ENCODE data around the gene THSD4. TPM values are rescaled to one million over a fixed set of nuclear protein-coding genes. Genes with fewer than 3 reads are reported as not detected.
A peak's percentile ranks its signal among the peaks of the same experiment; 100 is the strongest.

Gene THSD4
- total RNA-seq, 1 donor from 2014 or later: 2.5 TPM

GRCh38 chr15:71781179-71781964, 666.1 kb downstream of the THSD4 start:
- H3K79me2 ChIP-seq (ENCODE audit: insufficient read depth, low read length): no peaks in the 10 kb centered on the region
- Mint-ChIP-seq H3K9me3 (ENCODE audit: unreplicated experiment) (no peaks in the 10 kb centered on the region), H3K4me3 (ENCODE audit: unreplicated experiment) (peak overlapping the region; percentile 28), H3K27ac (ENCODE audit: unreplicated experiment) (peak overlapping the region; percentile 83), H3K4me1 (ENCODE audit: low read depth, unreplicated experiment) (peaks cover 24% of the 10 kb centered on the region), H3K36me3 (ENCODE audit: low read depth, unreplicated experiment) (no peaks in the 10 kb centered on the region), H3K27me3 (ENCODE audit: low read depth, unreplicated experiment) (no peaks in the 10 kb centered on the region)
- H3K36me3 ChIP-seq (ENCODE audit: insufficient read depth, low read length): no peaks in the 10 kb centered on the region
- H3K4me2 ChIP-seq (ENCODE audit: low read length): peak overlapping the region; percentile 56
- no peak for FAIRE-seq
- H3K27ac ChIP-seq (ENCODE audit: low read depth, low read length): no peak overlapping the region
- peak overlapping the region; percentile 5 for H3K9ac ChIP-seq (ENCODE audit: low read length)
- no peaks in the 10 kb centered on the region for H3K9me3 ChIP-seq (ENCODE audit: insufficient read depth, low read depth, low read length)
- no peak overlapping the region for H3K4me3 ChIP-seq (ENCODE audit: insufficient read depth, low read depth, low read length)
- peak; percentile 56 for DNase-seq (ENCODE audit: low read depth)
- H3K4me1 ChIP-seq (ENCODE audit: insufficient read depth, low read length): peaks cover 16% of the 10 kb centered on the region
- TF ChIP-seq EZH2 (IDR thresholded peaks at IDR 0.05; ENCODE audit: insufficient read depth, low read length) (no peak), CTCF (IDR thresholded peaks at IDR 0.05; ENCODE audit: insufficient read depth, low read depth, low read length) (no peak)
- H3K27me3 ChIP-seq (ENCODE audit: insufficient read depth, low read length): no peaks in the 10 kb centered on the region
- no peaks in the 10 kb centered on the region for H4K20me1 ChIP-seq (ENCODE audit: insufficient read depth, low read length)
- H2AFZ ChIP-seq (ENCODE audit: low read depth, low read length): no peak overlapping the region

GRCh38 chr15:71781965-71782265, 666.6 kb downstream of the THSD4 start:
- no peak overlapping the region for H3K27ac ChIP-seq (ENCODE audit: low read depth, low read length)
- Mint-ChIP-seq H3K4me1 (ENCODE audit: low read depth, unreplicated experiment) (peaks cover 23% of the 10 kb centered on the region), H3K9me3 (ENCODE audit: unreplicated experiment) (no peaks in the 10 kb centered on the region), H3K27ac (ENCODE audit: unreplicated experiment) (no peak overlapping the region), H3K36me3 (ENCODE audit: low read depth, unreplicated experiment) (no peaks in the 10 kb centered on the region), H3K27me3 (ENCODE audit: low read depth, unreplicated experiment) (no peaks in the 10 kb centered on the region), H3K4me3 (ENCODE audit: unreplicated experiment) (no peak overlapping the region)
- no peaks in the 10 kb centered on the region for H4K20me1 ChIP-seq (ENCODE audit: insufficient read depth, low read length)
- FAIRE-seq (no peak), DNase-seq (ENCODE audit: low read depth) (no peak)
- no peak overlapping the region for H3K4me3 ChIP-seq (ENCODE audit: insufficient read depth, low read depth, low read length)
- H3K4me2 ChIP-seq (ENCODE audit: low read length): no peak overlapping the region
- H3K4me1 ChIP-seq (ENCODE audit: insufficient read depth, low read length): peaks cover 16% of the 10 kb centered on the region
- H2AFZ ChIP-seq (ENCODE audit: low read depth, low read length): no peak overlapping the region
- H3K79me2 ChIP-seq (ENCODE audit: insufficient read depth, low read length): no peaks in the 10 kb centered on the region
- H3K36me3 ChIP-seq (ENCODE audit: insufficient read depth, low read length): no peaks in the 10 kb centered on the region
- no peaks in the 10 kb centered on the region for H3K9me3 ChIP-seq (ENCODE audit: insufficient read depth, low read depth, low read length)
- TF ChIP-seq CTCF (IDR thresholded peaks at IDR 0.05; ENCODE audit: insufficient read depth, low read depth, low read length): no peak
- TF ChIP-seq EZH2 (IDR thresholded peaks at IDR 0.05; ENCODE audit: insufficient read depth, low read length): no peak
- H3K27me3 ChIP-seq (ENCODE audit: insufficient read depth, low read length): no peaks in the 10 kb centered on the region
- H3K9ac ChIP-seq (ENCODE audit: low read length): no peak overlapping the region
